ENCODE data around the gene OSBPL1A. TPM values are rescaled to one million over a fixed set of nuclear protein-coding genes. Genes with fewer than 3 reads are reported as not detected.

Gene OSBPL1A
- total RNA-seq, result 10 to 100 TPM; 43.8 to 45.0 TPM
- 32.0 TPM for polyA plus RNA-seq (ENCODE audit: insufficient read depth, low read depth, low replicate concordance)
- long read RNA-seq, donor 1, partial matches to known transcripts, result 6 of 10 reads
- long read RNA-seq, donor 1, other reads (novel, unspliced or antisense), result 0 of 10 reads
- long read RNA-seq, donor 2, full-length matches to known transcripts, result 6 of 6 reads
- long read RNA-seq, donor 2, partial matches to known transcripts, result 0 of 6 reads
- long read RNA-seq, donor 2, other reads (novel, unspliced or antisense), result 0 of 6 reads

DNA sequence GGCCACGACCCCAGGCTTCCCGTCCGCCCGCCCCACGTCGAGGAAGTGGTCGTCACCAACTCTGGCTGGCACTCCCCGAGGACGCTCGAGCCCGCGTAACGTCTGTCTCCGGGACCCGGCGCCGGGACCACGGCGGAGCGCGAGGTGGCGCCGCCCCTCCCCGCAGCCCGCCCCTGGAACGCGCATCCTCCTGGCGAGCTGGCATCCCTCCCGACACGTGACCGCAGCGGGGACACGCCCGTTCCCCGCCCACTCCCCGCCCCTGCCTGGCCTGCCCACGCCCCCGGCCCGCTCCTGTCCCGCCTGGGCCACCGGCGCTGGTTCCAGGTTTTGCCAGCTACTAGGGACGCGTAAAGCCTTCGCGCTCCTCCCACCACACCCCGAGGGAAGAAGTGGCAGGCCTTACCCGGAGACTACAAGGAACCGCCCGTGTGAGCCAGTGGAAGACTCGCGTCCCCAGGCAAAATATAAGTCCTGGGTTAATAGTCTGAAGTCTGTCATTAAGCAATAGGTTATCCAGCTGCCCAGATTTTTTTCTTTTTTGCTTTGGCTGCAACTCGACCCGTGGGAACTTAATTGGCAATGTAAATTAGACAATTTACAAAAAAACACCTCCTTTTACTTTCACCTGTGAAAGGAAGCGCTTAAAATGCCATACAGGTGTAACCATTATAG, at the start of gene OSBPL1A:
Gene OSBPL1A, minus strand, starts transcription at position 131 of the 675 bp plus-strand sequence. CDS start 20,291 bp downstream, outside the sequence.
- 2 to 3% methylated on average over 28 to 48 of the region's 55 CpGs for WGBS, 2 donors
- TF ChIP-seq POLR2A (IDR thresholded peaks at IDR 0.05), result no peak
- TF ChIP-seq, protein P1, sequence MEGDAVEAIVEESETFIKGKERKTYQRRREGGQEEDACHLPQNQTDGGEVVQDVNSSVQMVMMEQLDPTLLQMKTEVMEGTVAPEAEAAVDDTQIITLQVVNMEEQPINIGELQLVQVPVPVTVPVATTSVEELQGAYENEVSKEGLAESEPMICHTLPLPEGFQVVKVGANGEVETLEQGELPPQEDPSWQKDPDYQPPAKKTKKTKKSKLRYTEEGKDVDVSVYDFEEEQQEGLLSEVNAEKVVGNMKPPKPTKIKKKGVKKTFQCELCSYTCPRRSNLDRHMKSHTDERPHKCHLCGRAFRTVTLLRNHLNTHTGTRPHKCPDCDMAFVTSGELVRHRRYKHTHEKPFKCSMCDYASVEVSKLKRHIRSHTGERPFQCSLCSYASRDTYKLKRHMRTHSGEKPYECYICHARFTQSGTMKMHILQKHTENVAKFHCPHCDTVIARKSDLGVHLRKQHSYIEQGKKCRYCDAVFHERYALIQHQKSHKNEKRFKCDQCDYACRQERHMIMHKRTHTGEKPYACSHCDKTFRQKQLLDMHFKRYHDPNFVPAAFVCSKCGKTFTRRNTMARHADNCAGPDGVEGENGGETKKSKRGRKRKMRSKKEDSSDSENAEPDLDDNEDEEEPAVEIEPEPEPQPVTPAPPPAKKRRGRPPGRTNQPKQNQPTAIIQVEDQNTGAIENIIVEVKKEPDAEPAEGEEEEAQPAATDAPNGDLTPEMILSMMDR (IDR thresholded peaks at IDR 0.05), result no peak
- Histone ChIP-seq H3K4me1 (peaks cover 10% of the 10 kb centered on the region), H3K9me3 (no peaks in the 10 kb centered on the region), H3K36me3 (ENCODE audit: low read depth, missing control alignments) (no peaks in the 10 kb centered on the region), H3K27ac (peak within 1 kb of the TSS; percentile 77 to 89), H3K27me3 (no peaks in the 10 kb centered on the region), H3K4me3 (peak within 1 kb of the TSS; percentile 68 to 83)
- DNase-seq, result peak; percentile 95
- intact Hi-C loops (cut with DNase I; ENCODE audit: low total_unique reads), result no loop called here

DNA sequence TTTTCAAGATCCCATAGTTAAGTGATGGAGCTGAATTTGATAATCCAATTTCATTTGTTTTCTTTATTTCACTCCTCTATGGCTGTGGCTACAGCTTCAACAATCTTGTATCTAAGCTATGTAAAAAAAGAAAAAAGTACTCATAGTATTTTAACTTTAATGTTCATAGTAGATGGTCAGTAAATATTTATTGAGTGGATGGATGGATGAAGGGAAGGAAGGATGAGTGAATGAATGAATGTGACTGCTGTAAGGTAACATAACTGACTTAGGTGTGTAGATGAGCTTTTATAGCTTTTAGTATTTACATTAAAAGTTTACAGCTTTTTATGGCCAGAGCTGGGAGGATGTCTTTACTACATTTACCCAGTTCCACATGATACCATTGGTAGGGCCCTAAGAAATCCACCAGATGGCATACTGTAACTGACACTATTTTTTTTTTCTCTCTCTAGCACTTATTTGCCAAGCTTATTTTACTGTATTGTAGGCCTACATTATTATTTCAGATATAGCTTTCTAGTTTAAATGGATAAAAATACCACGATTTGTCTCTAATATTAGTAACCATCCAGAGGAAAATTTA, 49.4 kb upstream of the OSBPL1A start:
- intact Hi-C loops (cut with DNase I; ENCODE audit: low total_unique reads), result no loop called here
- Histone ChIP-seq H3K4me1 (no peaks in the 10 kb centered on the region), H3K27me3 (no peaks in the 10 kb centered on the region), H3K4me3 (no peak overlapping the region), H3K9me3 (no peaks in the 10 kb centered on the region), H3K27ac (no peak overlapping the region), H3K36me3 (ENCODE audit: low read depth, missing control alignments) (no peaks in the 10 kb centered on the region)
- DNase-seq, result no peak
- WGBS, 2 donors, result 95 to 97% methylated on average over 1 of the region's 1 CpG
- TF ChIP-seq, protein P1 (IDR thresholded peaks at IDR 0.05), result no peak
- no peak for TF ChIP-seq POLR2A (IDR thresholded peaks at IDR 0.05)

DNA sequence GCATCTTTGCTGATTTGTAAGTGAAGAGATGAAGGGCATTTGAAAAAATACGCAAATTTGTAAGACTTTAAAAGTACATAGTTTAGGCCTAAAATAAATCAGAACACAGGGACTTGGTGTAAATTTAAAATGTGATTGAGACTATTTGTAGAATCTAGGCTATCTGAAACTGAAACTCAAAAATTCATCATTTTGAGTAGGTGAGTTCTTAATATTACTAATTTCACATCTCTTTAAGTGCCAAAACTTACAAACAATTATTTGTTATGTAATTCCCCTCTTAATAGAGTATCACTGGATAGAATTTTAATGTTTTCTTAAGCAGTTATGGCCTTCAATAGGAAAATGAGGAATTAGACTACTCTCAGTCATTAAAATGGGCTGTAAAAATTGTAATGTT, 48.8 kb upstream of the OSBPL1A start:
- Histone ChIP-seq H3K36me3 (ENCODE audit: low read depth, missing control alignments) (no peaks in the 10 kb centered on the region), H3K27ac (no peak overlapping the region), H3K9me3 (no peaks in the 10 kb centered on the region), H3K27me3 (no peaks in the 10 kb centered on the region), H3K4me3 (no peak overlapping the region), H3K4me1 (no peaks in the 10 kb centered on the region)
- no peak for DNase-seq
- TF ChIP-seq, protein P1 (IDR thresholded peaks at IDR 0.05), result no peak
- no peak for TF ChIP-seq POLR2A (IDR thresholded peaks at IDR 0.05)
- intact Hi-C loops (cut with DNase I; ENCODE audit: low total_unique reads), result no loop called here
- WGBS, 2 donors, result 92 to 96% methylated on average over 1 of the region's 1 CpG

DNA sequence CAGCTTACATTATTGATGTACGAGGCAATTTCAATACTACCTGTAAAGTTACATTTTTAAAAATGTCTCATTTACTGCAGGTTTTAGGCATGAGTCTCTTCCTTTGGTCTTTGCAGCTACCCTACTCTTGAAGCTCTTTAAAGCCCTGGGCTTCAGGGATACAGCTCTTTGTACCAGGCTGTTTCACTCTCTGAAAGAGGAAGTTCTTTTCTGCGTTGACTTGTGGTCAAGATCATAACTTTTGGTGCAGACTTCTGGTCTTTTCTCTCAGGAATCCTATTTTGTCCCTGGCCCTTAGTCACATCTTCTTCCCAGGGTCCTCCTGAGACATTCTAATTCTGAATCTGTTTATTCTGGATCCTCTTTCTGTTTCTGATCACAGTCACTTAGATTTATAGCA, 46.2 kb upstream of the OSBPL1A start:
- no peaks in the 10 kb centered on the region for H3K27me3 ChIP-seq
- no peaks in the 10 kb centered on the region for H3K9me3 ChIP-seq
- no peak for TF ChIP-seq POLR2A (IDR thresholded peaks at IDR 0.05)
- TF ChIP-seq, protein P1 (IDR thresholded peaks at IDR 0.05), result no peak
- WGBS, 2 donors, result 78 to 80% methylated on average over 2 of the region's 2 CpGs
- intact Hi-C loops (cut with DNase I; ENCODE audit: low total_unique reads), result no loop called here
- H3K4me3 ChIP-seq, result no peak overlapping the region
- no peaks in the 10 kb centered on the region for H3K36me3 ChIP-seq (ENCODE audit: low read depth, missing control alignments)
- no peaks in the 10 kb centered on the region for H3K4me1 ChIP-seq
- no peak overlapping the region for H3K27ac ChIP-seq
- DNase-seq, result no peak
